Nephron progenitor cell (in vitro differentiated cells): ENCODE measurements around the gene NCS1.
A peak's percentile ranks its signal among the peaks of the same experiment; 100 is the strongest.

ENCODE experiments used
- DNase-seq: peaks from one replicate; pipeline ENCODE4 v3.0.0; 2021
- H3K27ac Mint-ChIP-seq: 2 replicates; pipeline ENCODE4 v1.8.0; 2021; ENCODE audit warnings: mild to moderate bottlenecking, moderate library complexity, mixed read lengths
- H3K27me3 Mint-ChIP-seq: 2 replicates; pipeline ENCODE4 v1.8.0; 2021; ENCODE audit warnings: mild to moderate bottlenecking, low read depth, mixed read lengths; ENCODE audit not compliant: poor library complexity
- H3K36me3 Mint-ChIP-seq: 2 replicates; pipeline ENCODE4 v1.8.0; 2021; ENCODE audit warnings: low read depth, mixed read lengths
- H3K4me1 Mint-ChIP-seq: 2 replicates; pipeline ENCODE4 v1.8.0; 2021; ENCODE audit warnings: mixed read lengths
- H3K4me3 Mint-ChIP-seq: 2 replicates; pipeline ENCODE4 v1.8.0; 2021; ENCODE audit warnings: mild to moderate bottlenecking, moderate library complexity, mixed read lengths
- H3K9me3 Mint-ChIP-seq: 2 replicates; pipeline ENCODE4 v1.8.0; 2021; ENCODE audit warnings: mild to moderate bottlenecking, moderate library complexity, mixed read lengths
- CTCF ChIP-seq: fragments of 200-600 bp; sonication (generic); IDR thresholded peaks from 2 replicates; pipeline ENCODE4 v1.5.0; 2021; ENCODE audit warnings: antibody characterized with exemption

Gene NCS1

GRCh38 chr9:130179331-130179907 lies 7.2 kb downstream of the NCS1 start:
- no peak for TF ChIP-seq CTCF
- DNase-seq: no peak
- H3K36me3 Mint-ChIP-seq: peaks cover 12% of the 10 kb centered on the region
- H3K27me3 Mint-ChIP-seq: peaks cover 4% of the 10 kb centered on the region
- peaks cover 22% of the 10 kb centered on the region for H3K4me1 Mint-ChIP-seq
- H3K27ac Mint-ChIP-seq: no peak overlapping the region
- no peak overlapping the region for H3K4me3 Mint-ChIP-seq
- no peaks in the 10 kb centered on the region for H3K9me3 Mint-ChIP-seq

GRCh38 chr9:130180516-130180915 lies 8.3 kb downstream of the NCS1 start:
- Mint-ChIP-seq H3K4me3 (no peak overlapping the region), H3K27ac (no peak overlapping the region), H3K4me1 (peaks cover 19% of the 10 kb centered on the region), H3K27me3 (peaks cover 4% of the 10 kb centered on the region), H3K36me3 (peaks cover 12% of the 10 kb centered on the region), H3K9me3 (no peaks in the 10 kb centered on the region)
- DNase-seq: no peak
- no peak for TF ChIP-seq CTCF

GRCh38 chr9:130181678-130182380 lies 9.6 kb downstream of the NCS1 start:
- no peak overlapping the region for H3K4me3 Mint-ChIP-seq
- peaks cover 32% of the 10 kb centered on the region for H3K4me1 Mint-ChIP-seq

GRCh38 chr9:130182381-130182909 lies 10.2 kb downstream of the NCS1 start:
- no peak overlapping the region for H3K4me3 Mint-ChIP-seq
- TF ChIP-seq CTCF: no peak
- H3K27ac Mint-ChIP-seq: no peak overlapping the region
- H3K4me1 Mint-ChIP-seq: peaks cover 38% of the 10 kb centered on the region
- peaks cover 12% of the 10 kb centered on the region for H3K36me3 Mint-ChIP-seq
- no peak for DNase-seq
- no peaks in the 10 kb centered on the region for H3K9me3 Mint-ChIP-seq
- H3K27me3 Mint-ChIP-seq: peaks cover 4% of the 10 kb centered on the region

More at GRCh38 chr9:130181678-130182380, 9.6 kb downstream of the NCS1 start:
- DNase-seq: no peak
- Mint-ChIP-seq H3K27me3 (peaks cover 4% of the 10 kb centered on the region), H3K9me3 (no peaks in the 10 kb centered on the region), H3K27ac (no peak overlapping the region), H3K36me3 (peaks cover 12% of the 10 kb centered on the region)
- no peak for TF ChIP-seq CTCF

- TF ChIP-seq CTCF: no peak
- peaks cover 12% of the 10 kb centered on the region for H3K36me3 Mint-ChIP-seq
- no peaks in the 10 kb centered on the region for H3K9me3 Mint-ChIP-seq
- H3K27me3 Mint-ChIP-seq: peaks cover 4% of the 10 kb centered on the region
- H3K4me1 Mint-ChIP-seq: peaks cover 46% of the 10 kb centered on the region
- H3K27ac Mint-ChIP-seq: peak overlapping the region; percentile 98
- no peak for DNase-seq
- H3K4me3 Mint-ChIP-seq: no peak overlapping the region
Measured at GRCh38 chr9:130183133-130183762, 11.0 kb downstream of the NCS1 start.
